T1000 (cell line): ENCODE data around the gene MGAT4A.

Experiments used
- DNase-seq: peaks from one replicate; lab custom pipeline; 2025; ENCODE audit warnings: mixed read lengths; lab: John Stamatoyannopoulos, UW

Gene MGAT4A

GRCh38 chr2:98731041-98731893 is at the start of gene MGAT4A:
Gene MGAT4A (minus strand): TSS chr2:98731132. CDS start chr2:98726332, 4,800 bp downstream.
- no peak for DNase-seq

GRCh38 chr2:98778741-98779483 is 48.0 kb upstream of the MGAT4A start:
- DNase-seq: no peak

DNA sequence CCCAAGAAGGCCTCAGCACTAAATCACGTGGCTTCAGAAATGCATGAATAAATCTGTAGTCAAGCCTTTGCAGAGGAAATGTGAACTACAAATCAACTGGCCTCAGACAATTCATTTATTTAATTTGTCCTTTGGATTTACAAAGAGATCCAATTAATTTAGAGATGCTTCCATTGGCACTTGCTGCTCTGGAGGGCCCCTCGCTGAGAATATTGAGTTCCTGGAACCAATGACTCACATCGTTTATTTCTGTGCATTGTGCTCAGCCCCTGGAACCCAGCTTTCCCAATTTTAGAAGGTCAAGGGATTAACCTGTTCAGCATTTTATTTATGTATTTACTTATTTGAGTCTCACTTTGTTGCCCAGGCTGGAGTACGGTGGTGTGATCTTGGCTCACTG is 47.2 kb upstream of the MGAT4A start:
- no peak for DNase-seq

GRCh38 chr2:98777710-98778109 is 46.8 kb upstream of the MGAT4A start:
- no peak for DNase-seq

GRCh38 chr2:98777076-98777475 is 46.1 kb upstream of the MGAT4A start:
- DNase-seq: no peak

DNA sequence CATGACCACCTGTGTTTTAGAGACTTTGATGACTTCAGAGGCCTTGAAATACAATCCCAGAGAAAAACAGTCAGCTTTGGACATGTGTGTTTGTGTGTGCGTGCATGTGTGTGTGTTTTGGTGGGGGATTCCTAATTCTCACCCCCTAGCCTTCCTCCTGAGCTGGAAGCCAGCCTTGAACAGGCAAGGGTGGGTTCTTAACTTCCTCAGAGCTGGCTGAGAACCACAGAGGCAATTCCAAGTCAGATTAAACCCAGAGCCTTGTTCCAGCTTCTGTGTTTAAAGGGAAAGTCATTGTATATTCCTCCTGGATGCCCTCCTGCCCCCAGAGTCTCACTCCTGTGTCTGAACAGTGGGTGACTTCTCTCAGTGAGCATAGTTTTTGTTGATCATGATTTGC is 45.2 kb upstream of the MGAT4A start:
- DNase-seq: no peak

- DNase-seq: no peak
Observed at GRCh38 chr2:98775146-98775986, 44.4 kb upstream of the MGAT4A start.

- DNase-seq: no peak
Observed at GRCh38 chr2:98773907-98774306, 43.0 kb upstream of the MGAT4A start.

- DNase-seq: no peak
Observed at GRCh38 chr2:98773169-98773568, 42.2 kb upstream of the MGAT4A start.

GRCh38 chr2:98772536-98772935 is 41.6 kb upstream of the MGAT4A start:
- no peak for DNase-seq

GRCh38 chr2:98771721-98772524 is 41.0 kb upstream of the MGAT4A start:
- DNase-seq: no peak

DNA sequence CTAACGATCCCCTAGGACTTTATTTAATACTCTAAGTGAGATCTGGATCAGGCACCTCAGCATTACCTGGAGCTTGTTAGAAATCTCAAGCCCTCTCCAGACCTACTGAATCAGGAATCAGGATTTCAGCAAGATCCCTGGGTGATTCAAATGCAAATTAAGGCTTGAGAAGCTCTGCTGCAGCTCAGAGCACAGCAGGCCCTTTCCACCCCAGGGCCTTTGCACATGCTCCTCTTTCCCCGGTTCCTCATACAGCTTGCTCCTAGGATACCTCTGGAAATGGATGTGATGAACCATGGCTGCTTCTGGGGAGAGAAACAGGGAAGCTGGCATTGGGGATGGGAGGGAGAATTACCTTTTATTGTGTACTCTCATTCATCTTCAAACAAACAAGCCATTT is 40.3 kb upstream of the MGAT4A start:
- DNase-seq: no peak

DNA sequence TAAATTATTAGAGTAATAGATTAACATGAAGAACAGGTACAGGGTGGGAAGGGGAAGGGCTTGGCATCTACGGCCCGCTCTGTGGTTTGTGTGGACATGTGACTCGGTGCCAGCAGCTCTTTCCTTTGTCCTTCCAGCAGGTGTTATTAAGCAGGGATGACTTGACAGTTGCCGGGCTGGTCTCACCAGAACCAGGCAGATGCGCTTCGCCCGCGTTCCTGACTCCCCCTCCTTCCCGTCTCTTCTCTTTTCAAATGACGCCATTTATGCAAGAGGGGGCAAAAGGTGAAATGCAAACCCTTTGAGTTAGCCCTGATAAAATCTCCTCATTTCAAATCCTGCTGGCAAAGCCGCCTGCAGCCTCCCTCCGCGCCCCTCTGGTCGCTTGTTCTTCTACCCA is 38.9 kb upstream of the MGAT4A start:
- no peak for DNase-seq

DNA sequence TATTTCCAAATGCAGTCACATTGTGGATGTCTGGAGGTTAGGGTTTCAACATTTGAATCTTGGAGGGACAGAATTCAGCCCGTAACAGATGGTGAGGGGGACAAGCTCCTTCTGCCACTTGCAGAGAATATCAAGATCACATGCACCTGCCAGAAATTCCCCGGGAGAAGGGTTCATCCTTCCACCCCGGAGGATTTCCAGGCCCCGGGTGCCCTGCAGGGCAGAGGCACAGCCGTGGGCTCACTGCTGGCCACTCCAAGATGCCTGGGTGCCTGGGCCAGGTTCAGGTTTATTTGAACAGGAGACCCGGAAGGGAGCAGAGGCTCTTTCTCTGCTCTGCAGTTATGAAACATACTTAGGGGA is 38.2 kb upstream of the MGAT4A start:
- DNase-seq: no peak

GRCh38 chr2:98768384-98769113 is 37.6 kb upstream of the MGAT4A start:
- no peak for DNase-seq

DNA sequence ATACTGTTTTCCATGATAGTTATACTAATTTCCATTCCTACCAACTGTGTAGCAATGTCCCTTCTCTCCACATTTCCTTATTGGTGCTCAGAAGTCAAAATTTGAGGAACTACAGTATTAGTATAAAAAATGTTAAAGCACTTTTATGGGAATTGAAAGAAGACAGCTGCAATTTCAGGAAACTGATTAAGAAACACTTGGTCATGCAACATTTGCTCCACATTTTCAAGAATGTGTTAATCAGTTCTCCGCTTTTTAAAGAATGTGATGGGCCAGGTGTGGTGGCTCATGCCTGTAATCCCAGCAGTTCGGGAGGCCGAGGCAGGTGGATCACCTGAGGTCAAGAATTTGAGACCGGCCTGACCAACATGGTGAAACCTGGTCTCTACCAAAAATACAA is 33.6 kb upstream of the MGAT4A start:
- no peak for DNase-seq

GRCh38 chr2:98763209-98763951 is 32.4 kb upstream of the MGAT4A start:
- DNase-seq: no peak

GRCh38 chr2:98761909-98762308 is 31.0 kb upstream of the MGAT4A start:
- DNase-seq: no peak

- no peak for DNase-seq
Observed at GRCh38 chr2:98761267-98761781, 30.4 kb upstream of the MGAT4A start.
